Measurements from ENCODE around the gene NFS1.

NFS1 gene

DNA sequence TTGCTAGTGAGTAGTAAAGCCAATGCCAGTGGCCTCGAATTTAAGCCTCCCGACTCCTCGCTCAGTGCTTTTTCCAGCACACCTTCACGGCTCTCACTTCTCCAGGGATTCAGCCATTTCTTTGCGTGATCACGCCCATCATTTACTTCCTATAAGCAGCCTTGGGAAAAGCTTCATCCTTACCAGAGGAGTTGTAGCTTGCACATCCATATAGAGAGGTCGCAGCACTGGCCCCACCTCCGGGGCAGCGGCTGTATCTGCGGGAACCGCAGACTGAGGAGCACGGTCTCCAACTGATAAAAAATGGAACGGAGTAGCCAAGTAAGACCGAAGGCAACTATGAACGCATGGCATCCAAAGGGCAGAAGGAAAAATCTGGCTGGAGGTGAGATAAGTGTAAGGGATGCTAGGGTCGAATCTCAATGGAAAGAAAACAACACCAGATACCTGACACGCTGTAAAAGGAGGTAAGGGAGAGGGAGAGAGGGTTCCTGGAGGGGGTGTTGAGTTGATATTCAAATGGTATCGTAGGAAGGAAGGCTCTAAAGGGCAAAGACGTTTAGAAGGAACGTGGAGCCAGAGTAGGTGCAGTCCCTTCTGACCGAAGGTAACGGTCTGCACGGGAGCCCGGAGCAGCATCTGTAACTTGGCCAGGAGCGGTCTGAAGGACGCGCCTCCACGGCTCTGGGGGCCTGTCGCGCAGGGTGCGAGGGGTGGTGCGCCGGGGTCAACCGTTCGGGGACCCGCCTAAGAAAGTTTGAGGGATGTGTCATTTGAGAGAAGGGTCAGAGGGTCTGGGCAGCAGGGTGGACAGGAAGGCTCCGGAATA is 640 bp downstream of the NFS1 start:
- TF ChIP-seq, protein P1, sequence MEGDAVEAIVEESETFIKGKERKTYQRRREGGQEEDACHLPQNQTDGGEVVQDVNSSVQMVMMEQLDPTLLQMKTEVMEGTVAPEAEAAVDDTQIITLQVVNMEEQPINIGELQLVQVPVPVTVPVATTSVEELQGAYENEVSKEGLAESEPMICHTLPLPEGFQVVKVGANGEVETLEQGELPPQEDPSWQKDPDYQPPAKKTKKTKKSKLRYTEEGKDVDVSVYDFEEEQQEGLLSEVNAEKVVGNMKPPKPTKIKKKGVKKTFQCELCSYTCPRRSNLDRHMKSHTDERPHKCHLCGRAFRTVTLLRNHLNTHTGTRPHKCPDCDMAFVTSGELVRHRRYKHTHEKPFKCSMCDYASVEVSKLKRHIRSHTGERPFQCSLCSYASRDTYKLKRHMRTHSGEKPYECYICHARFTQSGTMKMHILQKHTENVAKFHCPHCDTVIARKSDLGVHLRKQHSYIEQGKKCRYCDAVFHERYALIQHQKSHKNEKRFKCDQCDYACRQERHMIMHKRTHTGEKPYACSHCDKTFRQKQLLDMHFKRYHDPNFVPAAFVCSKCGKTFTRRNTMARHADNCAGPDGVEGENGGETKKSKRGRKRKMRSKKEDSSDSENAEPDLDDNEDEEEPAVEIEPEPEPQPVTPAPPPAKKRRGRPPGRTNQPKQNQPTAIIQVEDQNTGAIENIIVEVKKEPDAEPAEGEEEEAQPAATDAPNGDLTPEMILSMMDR (conservative IDR thresholded peaks at IDR 0.05; ENCODE audit: low read depth, low read length) = no peak
- H2AFZ ChIP-seq (ENCODE audit: low read depth) = peak overlapping the region; percentile 89
- H3K36me3 ChIP-seq (ENCODE audit: insufficient read depth) = peaks cover 6% of the 10 kb centered on the region; the same call in 1 of the 2 replicates
- peak overlapping the region; percentile 83 for H3K9ac ChIP-seq
- H3K27me3 ChIP-seq (ENCODE audit: insufficient read depth, low read depth) = no peaks in the 10 kb centered on the region
- H3K27ac ChIP-seq = peak overlapping the region; percentile 71; the same call in 1 of the 2 replicates
- no peak overlapping the region for H3K4me3 ChIP-seq (IDR thresholded peaks at IDR 0.05; ENCODE audit: insufficient read depth, low read depth, low read length)
- H3K79me2 ChIP-seq (ENCODE audit: insufficient read depth, low read depth) = peaks cover 29% of the 10 kb centered on the region; the same call in 1 of the 2 replicates
- no peaks in the 10 kb centered on the region for H4K20me1 ChIP-seq (ENCODE audit: insufficient read depth)
- H3K4me1 ChIP-seq (ENCODE audit: low read depth, poor library complexity, severe bottlenecking) = peaks cover 46% of the 10 kb centered on the region
- H3K4me2 ChIP-seq = peak overlapping the region; percentile 50

DNA sequence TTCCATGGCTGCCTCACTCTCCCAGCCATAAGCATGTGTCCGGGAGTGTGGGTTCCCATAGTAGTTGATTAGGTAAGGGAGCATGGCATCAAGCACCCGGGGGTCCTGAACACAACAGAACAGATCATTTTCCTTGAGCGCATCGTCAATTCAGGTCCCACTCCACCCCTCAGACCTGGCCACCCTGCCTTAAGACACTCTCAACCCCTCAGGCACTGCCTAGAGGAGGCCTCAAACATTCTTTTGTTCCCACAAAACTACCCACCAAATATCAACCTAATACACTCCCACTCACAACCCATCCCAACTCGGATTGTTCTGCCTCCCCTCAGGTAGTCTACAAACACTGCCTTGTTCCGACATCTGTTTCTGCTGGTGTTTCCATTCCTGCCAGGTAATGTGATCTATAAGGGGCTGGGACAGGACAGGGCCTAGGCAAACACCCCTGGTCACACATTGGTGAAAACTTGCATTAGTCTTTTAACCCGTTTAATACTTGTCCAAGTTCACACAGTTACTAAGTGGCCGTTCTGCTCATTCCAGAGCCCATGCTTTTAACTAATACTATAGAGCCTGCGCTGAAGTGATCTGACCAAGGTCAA is 1.4 kb downstream of the NFS1 start:
- peaks cover 29% of the 10 kb centered on the region; the same call in 1 of the 2 replicates for H3K79me2 ChIP-seq (ENCODE audit: insufficient read depth, low read depth)
- no peaks in the 10 kb centered on the region for H3K27me3 ChIP-seq (ENCODE audit: insufficient read depth, low read depth)
- H3K9ac ChIP-seq = no peak overlapping the region
- no peak overlapping the region for H3K4me3 ChIP-seq (IDR thresholded peaks at IDR 0.05; ENCODE audit: insufficient read depth, low read depth, low read length)
- TF ChIP-seq, protein P1 (conservative IDR thresholded peaks at IDR 0.05; ENCODE audit: low read depth, low read length) = no peak
- peak overlapping the region; percentile 50; the same call in 1 of the 2 replicates for H3K4me2 ChIP-seq
- H4K20me1 ChIP-seq (ENCODE audit: insufficient read depth) = no peaks in the 10 kb centered on the region
- H3K4me1 ChIP-seq (ENCODE audit: low read depth, poor library complexity, severe bottlenecking) = peaks cover 43% of the 10 kb centered on the region
- no peak overlapping the region for H3K27ac ChIP-seq
- no peak overlapping the region for H2AFZ ChIP-seq (ENCODE audit: low read depth)
- peaks cover 3% of the 10 kb centered on the region; the same call in 1 of the 2 replicates for H3K36me3 ChIP-seq (ENCODE audit: insufficient read depth)

DNA sequence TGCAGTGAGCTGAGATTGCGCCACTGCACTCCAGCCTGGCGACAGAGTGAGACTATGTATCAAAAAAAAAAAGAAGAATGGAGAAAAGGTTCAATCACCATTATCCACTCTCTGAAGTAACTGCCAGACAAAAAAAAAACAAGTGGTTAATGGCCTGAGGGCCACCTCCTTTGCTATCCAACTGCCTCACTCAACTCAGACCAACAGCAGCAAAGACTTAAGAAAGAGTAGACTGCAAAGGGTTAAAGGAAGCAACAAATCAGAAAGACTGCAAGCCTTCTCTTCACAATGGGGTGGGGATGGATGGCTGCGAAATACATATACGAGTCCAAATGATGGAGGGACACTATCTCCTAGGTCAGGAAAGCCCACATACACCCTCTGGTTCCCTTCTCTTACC is 3.2 kb downstream of the NFS1 start:
- peaks cover 12% of the 10 kb centered on the region; the same call in 1 of the 2 replicates for H3K79me2 ChIP-seq (ENCODE audit: insufficient read depth, low read depth)
- H3K27ac ChIP-seq = no peak overlapping the region
- H3K4me3 ChIP-seq (IDR thresholded peaks at IDR 0.05; ENCODE audit: insufficient read depth, low read depth, low read length) = no peak overlapping the region
- H3K9ac ChIP-seq = no peak overlapping the region
- H2AFZ ChIP-seq (ENCODE audit: low read depth) = no peak overlapping the region
- peaks cover 27% of the 10 kb centered on the region for H3K4me1 ChIP-seq (ENCODE audit: low read depth, poor library complexity, severe bottlenecking)
- no peaks in the 10 kb centered on the region for H4K20me1 ChIP-seq (ENCODE audit: insufficient read depth)
- H3K27me3 ChIP-seq (ENCODE audit: insufficient read depth, low read depth) = no peaks in the 10 kb centered on the region
- no peak overlapping the region for H3K4me2 ChIP-seq
- no peaks in the 10 kb centered on the region; the same call in 1 of the 2 replicates for H3K36me3 ChIP-seq (ENCODE audit: insufficient read depth)
- TF ChIP-seq, protein P1 (conservative IDR thresholded peaks at IDR 0.05; ENCODE audit: low read depth, low read length) = no peak

DNA sequence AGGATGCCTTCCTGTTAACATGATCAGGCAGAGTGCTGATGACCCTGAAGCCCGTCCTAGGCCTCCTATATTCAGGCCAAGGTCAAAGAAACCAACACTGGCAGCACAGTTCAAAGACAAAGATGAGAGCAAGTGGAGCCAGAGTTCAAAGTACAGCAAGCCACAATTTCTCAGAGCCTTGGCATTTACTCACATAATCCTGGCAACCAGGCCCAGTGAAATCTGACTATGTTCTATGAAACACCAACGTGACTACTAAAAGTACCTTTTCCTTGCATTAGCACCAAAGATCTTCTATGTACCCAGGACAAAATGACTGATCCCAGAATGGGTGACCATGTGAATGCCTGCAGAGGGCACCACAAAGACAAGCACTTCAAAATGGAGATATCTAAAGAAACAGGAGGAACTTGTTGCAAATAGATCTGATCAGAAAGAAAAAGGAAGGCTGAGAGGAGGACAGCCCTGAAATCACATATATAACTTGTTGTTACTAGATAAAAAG is 3.9 kb downstream of the NFS1 start:
- no peaks in the 10 kb centered on the region; the same call in 1 of the 2 replicates for H3K36me3 ChIP-seq (ENCODE audit: insufficient read depth)
- H3K79me2 ChIP-seq (ENCODE audit: insufficient read depth, low read depth) = peaks cover 5% of the 10 kb centered on the region; the same call in 1 of the 2 replicates
- no peak overlapping the region for H3K9ac ChIP-seq
- no peak overlapping the region for H2AFZ ChIP-seq (ENCODE audit: low read depth)
- TF ChIP-seq, protein P1 (conservative IDR thresholded peaks at IDR 0.05; ENCODE audit: low read depth, low read length) = no peak
- no peak overlapping the region for H3K4me2 ChIP-seq
- no peak overlapping the region for H3K4me3 ChIP-seq (IDR thresholded peaks at IDR 0.05; ENCODE audit: insufficient read depth, low read depth, low read length)
- H4K20me1 ChIP-seq (ENCODE audit: insufficient read depth) = no peaks in the 10 kb centered on the region
- H3K4me1 ChIP-seq (ENCODE audit: low read depth, poor library complexity, severe bottlenecking) = peaks cover 20% of the 10 kb centered on the region
- H3K27me3 ChIP-seq (ENCODE audit: insufficient read depth, low read depth) = no peaks in the 10 kb centered on the region
- no peak overlapping the region for H3K27ac ChIP-seq

Measured in KMS-11 (cell line).